Measurements from ENCODE around the gene CDK4.

- TF ChIP-seq CTCF (IDR thresholded peaks at IDR 0.05) (no peak), POLR2A (IDR thresholded peaks at IDR 0.05) (no peak)
Observed at GRCh38 chr12:57729321-57729844, 22.7 kb downstream of the CDK4 start.

All from Peyer's patch (tissue), 4 donors.